Colonic mucosa (tissue), 4 donors: Measurements from ENCODE around the gene SLC7A11. TPM values are rescaled to one million over a fixed set of nuclear protein-coding genes. Genes with fewer than 3 reads are reported as not detected.

Experiments
- DNase-seq: peaks from one replicate; pipeline ENCODE4 v3.0.0-alpha.2; 2020
- H3K27ac ChIP-seq: fragments of 200-600 bp; one replicate; pipeline ENCODE4 v1.8.0; 2021
- H3K27me3 ChIP-seq: fragments of 200-600 bp; one replicate; pipeline ENCODE4 v1.8.0; 2021
- H3K36me3 ChIP-seq: fragments of 200-600 bp; one replicate; pipeline ENCODE4 v1.8.0; 2021
- H3K4me1 ChIP-seq: fragments of 200-600 bp; one replicate; pipeline ENCODE4 v1.8.0; 2021; ENCODE audit warnings: mild to moderate bottlenecking
- H3K4me3 ChIP-seq: fragments of 200-600 bp; one replicate; pipeline ENCODE4 v1.8.0; 2021
- H3K9ac ChIP-seq, 2 donors: one replicate each; pipeline ENCODE4 v1.7.0; 2013; ENCODE audit warnings: control low read depth in 2 of 2, low read depth in 2 of 2, low read length in 2 of 2
- H3K9me3 ChIP-seq: fragments of 200-600 bp; one replicate; pipeline ENCODE4 v1.8.0; 2021
- CTCF ChIP-seq: fragments of 200-600 bp; IDR thresholded peaks from one replicate; pipeline ENCODE4 v1.8.0; 2022; ENCODE audit warnings: antibody characterized with exemption, mild to moderate bottlenecking
- intact Hi-C: fragments of 100-400 bp; cut with DNase I; formaldehyde crosslinking; loops from one replicate; pipeline ENCODE4 v1.14.1; 2022
- total RNA-seq, 2 donors: library from RNA; stranded (reverse); fragmentation: NEBNext Ultra II Directional in 1 of 2; extraction: Animal tissue kit (Norgen Biotek cat#: 25700) in 1 of 2; gene quantifications; one replicate each; pipeline ENCODE4 v1.2.1, GENCODE V29; 2021
- donor health status: healthy.
- donor health status: DM: no; HTN: no; CAD: no.
- donor health status: DM: no; HTN: no; CAD: no.

Gene SLC7A11
- total RNA-seq, 2 donors from 2014 or later: 2.9 to 3.8 TPM

DNA sequence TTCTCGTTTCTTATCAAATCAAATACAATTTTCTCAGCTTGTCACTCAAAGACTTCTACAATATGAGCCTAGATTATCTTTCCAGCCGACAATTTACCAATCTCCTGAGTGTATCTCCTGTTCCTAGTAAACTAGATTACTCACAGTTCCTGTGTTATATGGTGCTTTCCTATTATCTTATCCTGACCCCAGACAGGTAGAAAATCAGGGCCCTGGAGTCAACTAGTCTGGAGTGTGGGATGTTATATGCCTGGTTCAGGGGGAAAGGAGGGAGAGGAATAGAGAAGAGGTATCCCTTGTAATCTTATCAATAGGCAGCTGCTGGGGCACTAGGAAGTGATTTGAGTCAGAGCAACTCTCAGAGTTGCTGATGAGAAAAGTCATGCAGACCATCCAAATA is 127.1 kb downstream of the SLC7A11 start:
- intact Hi-C loops: no loop called here
- TF ChIP-seq CTCF: no peak
- DNase-seq: no peak
- Histone ChIP-seq H3K27ac (no peak overlapping the region), H3K27me3 (no peaks in the 10 kb centered on the region), H3K36me3 (no peaks in the 10 kb centered on the region), H3K4me1 (peaks cover 9% of the 10 kb centered on the region), H3K9me3 (no peaks in the 10 kb centered on the region), H3K4me3 (no peak overlapping the region), H3K9ac (no peak overlapping the region)

DNA sequence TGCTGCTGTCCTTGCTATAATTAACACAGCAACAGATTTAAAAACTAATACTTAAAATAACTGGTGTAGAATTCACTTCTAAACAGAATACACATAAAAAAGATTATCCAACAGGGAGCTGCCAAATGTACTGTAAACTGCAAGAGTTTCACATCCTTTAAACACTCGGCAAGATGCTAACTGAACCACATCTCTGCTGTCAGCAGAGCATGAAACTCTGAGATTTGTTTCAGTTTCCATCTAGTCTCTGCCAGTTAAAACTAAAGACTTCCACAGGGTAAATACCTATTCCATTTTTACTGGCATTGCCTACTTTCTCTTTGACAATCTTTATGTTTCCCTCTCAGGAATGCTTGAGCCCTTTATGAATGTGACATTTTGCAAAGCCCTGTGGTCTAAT is 127.7 kb downstream of the SLC7A11 start:
- no peak for DNase-seq
- no peak overlapping the region for H3K27ac ChIP-seq

More for the DNA sequence above, 127.7 kb downstream of the SLC7A11 start:
- no peak for TF ChIP-seq CTCF
- intact Hi-C loops: no loop called here
- no peak overlapping the region for H3K4me3 ChIP-seq
- H3K27me3 ChIP-seq: no peaks in the 10 kb centered on the region
- no peak overlapping the region for H3K9ac ChIP-seq
- H3K36me3 ChIP-seq: no peaks in the 10 kb centered on the region
- H3K9me3 ChIP-seq: no peaks in the 10 kb centered on the region
- H3K4me1 ChIP-seq: peaks cover 9% of the 10 kb centered on the region
